Astrocyte (in vitro differentiated cells and primary cell): ENCODE results near the gene TRIO. TPM values are rescaled to one million over a fixed set of nuclear protein-coding genes. Genes with fewer than 3 reads are reported as not detected.

ENCODE experiments used
- DNase-seq: peaks from one replicate; pipeline ENCODE4 v3.0.0-alpha.2; 2010; ENCODE audit warnings: low read depth
- FAIRE-seq: peaks from 2 replicates; lab custom pipeline; 2011; peaks lifted over from hg19 to GRCh38; lab: Jason Lieb, UNC
- H2AFZ ChIP-seq: 2 replicates; pipeline ENCODE4 v1.6.0; 2012; ENCODE audit warnings: low read depth, low read length, inconsistent platforms
- H3K27ac ChIP-seq: 2 replicates; pipeline ENCODE4 v1.5.1; 2011; ENCODE audit warnings: low read depth, low read length, inconsistent platforms
- H3K27me3 ChIP-seq: 2 replicates; pipeline ENCODE4 v1.6.0; 2011; ENCODE audit warnings: low read length, inconsistent platforms; ENCODE audit not compliant: insufficient read depth
- H3K36me3 ChIP-seq: 2 replicates; pipeline ENCODE4 v1.5.1; 2011; ENCODE audit warnings: low read length, inconsistent platforms; ENCODE audit not compliant: insufficient read depth
- H3K4me1 ChIP-seq: 2 replicates; pipeline ENCODE4 v1.5.1; 2011; ENCODE audit warnings: low read length, inconsistent platforms; ENCODE audit not compliant: insufficient read depth
- H3K4me2 ChIP-seq: 2 replicates; pipeline ENCODE4 v1.6.0; 2012; ENCODE audit warnings: low read length, inconsistent platforms
- H3K4me3 ChIP-seq: 2 replicates; pipeline ENCODE4 v1.5.1; 2011; ENCODE audit warnings: low read depth, mild to moderate bottlenecking, low read length, inconsistent platforms; ENCODE audit not compliant: insufficient read depth
- H3K79me2 ChIP-seq: 2 replicates; pipeline ENCODE4 v1.6.0; 2012; ENCODE audit warnings: mild to moderate bottlenecking, low read length, inconsistent platforms; ENCODE audit not compliant: insufficient read depth
- H3K9ac ChIP-seq: 2 replicates; pipeline ENCODE4 v1.6.0; 2012; ENCODE audit warnings: mild to moderate bottlenecking, low read length, inconsistent platforms
- H3K9me3 ChIP-seq: 2 replicates; pipeline ENCODE4 v1.5.1; 2012; ENCODE audit warnings: low read depth, mild to moderate bottlenecking, low read length, inconsistent platforms; ENCODE audit not compliant: insufficient read depth
- H4K20me1 ChIP-seq: 2 replicates; pipeline ENCODE4 v1.6.0; 2012; ENCODE audit warnings: low read length, inconsistent platforms; ENCODE audit not compliant: insufficient read depth
- H3K27ac Mint-ChIP-seq: one replicate; pipeline ENCODE4 v1.8.0; 2021; ENCODE audit warnings: mild to moderate bottlenecking, mixed read lengths; ENCODE audit not compliant: unreplicated experiment
- H3K27me3 Mint-ChIP-seq: one replicate; pipeline ENCODE4 v1.8.0; 2021; ENCODE audit warnings: low read depth, mixed read lengths; ENCODE audit not compliant: unreplicated experiment
- H3K36me3 Mint-ChIP-seq: one replicate; pipeline ENCODE4 v1.8.0; 2021; ENCODE audit warnings: low read depth, mixed read lengths; ENCODE audit not compliant: unreplicated experiment
- H3K4me1 Mint-ChIP-seq: one replicate; pipeline ENCODE4 v1.8.0; 2021; ENCODE audit warnings: low read depth, mixed read lengths; ENCODE audit not compliant: unreplicated experiment
- H3K4me3 Mint-ChIP-seq: one replicate; pipeline ENCODE4 v1.8.0; 2021; ENCODE audit warnings: mild to moderate bottlenecking, moderate library complexity, mixed read lengths; ENCODE audit not compliant: unreplicated experiment
- H3K9me3 Mint-ChIP-seq: one replicate; pipeline ENCODE4 v1.8.0; 2021; ENCODE audit warnings: mild to moderate bottlenecking, mixed read lengths; ENCODE audit not compliant: unreplicated experiment
- EZH2 ChIP-seq: IDR thresholded peaks from 2 replicates; pipeline ENCODE4 v1.6.1; 2012; ENCODE audit warnings: mild to moderate bottlenecking, low read length, inconsistent platforms; ENCODE audit not compliant: insufficient read depth
- total RNA-seq: library from RNA; stranded (reverse); gene quantifications from 2 replicates; pipeline ENCODE4 v1.2.1, GENCODE V29; 2021
- TF ChIP-seq, protein P1 (sequence below): IDR thresholded peaks from 2 replicates; pipeline ENCODE4 v1.5.1; 2011; ENCODE audit warnings: low read depth, mild to moderate bottlenecking, inconsistent platforms, low read length, moderate library complexity; ENCODE audit not compliant: insufficient read depth

TRIO gene
- total RNA-seq, 1 donor from 2014 or later, result 347 TPM

DNA sequence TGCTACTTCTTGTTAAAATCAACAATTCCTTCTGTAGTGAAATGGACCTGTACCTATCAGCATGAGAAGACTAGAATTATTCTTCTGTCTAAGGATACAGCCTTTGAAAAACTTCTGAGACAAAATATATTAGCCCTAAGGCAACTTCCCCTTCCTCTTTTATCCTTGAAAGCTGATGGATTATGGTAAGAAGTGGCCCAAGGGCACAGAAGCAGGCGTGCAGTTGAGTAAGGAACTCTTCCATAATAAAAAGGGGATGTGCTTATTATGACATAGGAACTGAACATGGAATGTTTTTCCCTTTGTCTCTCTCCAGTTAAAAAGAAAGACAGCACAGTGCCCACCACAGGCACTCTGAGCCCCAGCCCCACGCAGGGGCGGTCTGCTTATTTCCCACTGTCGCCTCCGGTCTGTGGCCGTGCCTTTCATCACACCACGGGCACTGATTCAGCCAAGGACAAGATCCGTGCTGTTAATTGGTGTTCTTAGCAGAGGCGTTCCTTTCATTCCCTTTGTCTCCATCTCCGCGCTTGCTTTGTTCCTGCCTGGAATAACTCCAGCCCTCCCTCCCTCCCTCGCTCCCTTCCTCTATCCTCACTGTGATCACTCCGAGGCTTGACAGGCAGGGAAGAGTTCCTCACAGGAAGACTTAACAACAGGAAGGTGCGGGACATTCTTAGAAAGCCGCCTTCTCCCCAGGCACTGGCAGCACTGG lies 302.6 kb downstream of the TRIO start:
- FAIRE-seq, result peak; percentile 39
- Histone ChIP-seq H3K36me3 (peaks cover 18% of the 10 kb centered on the region), H4K20me1 (peaks cover 50% of the 10 kb centered on the region), H3K27ac (peak overlapping the region; percentile 97), H3K9ac (peak overlapping the region; percentile 73), H2AFZ (no peak overlapping the region), H3K4me2 (peak overlapping the region; percentile 90), H3K4me3 (peak overlapping the region; percentile 3), H3K79me2 (peaks cover 98% of the 10 kb centered on the region), H3K4me1 (peaks cover 90% of the 10 kb centered on the region), H3K27me3 (no peaks in the 10 kb centered on the region), H3K9me3 (no peaks in the 10 kb centered on the region)
- peak; percentile 74 for DNase-seq
- no peaks in the 10 kb centered on the region for H3K9me3 Mint-ChIP-seq
- no peak overlapping the region for H3K4me3 Mint-ChIP-seq
- H3K27ac Mint-ChIP-seq, result peak overlapping the region; percentile 71
- H3K36me3 Mint-ChIP-seq, result peaks cover 17% of the 10 kb centered on the region
- peaks cover 75% of the 10 kb centered on the region for H3K4me1 Mint-ChIP-seq
- TF ChIP-seq, protein P1, sequence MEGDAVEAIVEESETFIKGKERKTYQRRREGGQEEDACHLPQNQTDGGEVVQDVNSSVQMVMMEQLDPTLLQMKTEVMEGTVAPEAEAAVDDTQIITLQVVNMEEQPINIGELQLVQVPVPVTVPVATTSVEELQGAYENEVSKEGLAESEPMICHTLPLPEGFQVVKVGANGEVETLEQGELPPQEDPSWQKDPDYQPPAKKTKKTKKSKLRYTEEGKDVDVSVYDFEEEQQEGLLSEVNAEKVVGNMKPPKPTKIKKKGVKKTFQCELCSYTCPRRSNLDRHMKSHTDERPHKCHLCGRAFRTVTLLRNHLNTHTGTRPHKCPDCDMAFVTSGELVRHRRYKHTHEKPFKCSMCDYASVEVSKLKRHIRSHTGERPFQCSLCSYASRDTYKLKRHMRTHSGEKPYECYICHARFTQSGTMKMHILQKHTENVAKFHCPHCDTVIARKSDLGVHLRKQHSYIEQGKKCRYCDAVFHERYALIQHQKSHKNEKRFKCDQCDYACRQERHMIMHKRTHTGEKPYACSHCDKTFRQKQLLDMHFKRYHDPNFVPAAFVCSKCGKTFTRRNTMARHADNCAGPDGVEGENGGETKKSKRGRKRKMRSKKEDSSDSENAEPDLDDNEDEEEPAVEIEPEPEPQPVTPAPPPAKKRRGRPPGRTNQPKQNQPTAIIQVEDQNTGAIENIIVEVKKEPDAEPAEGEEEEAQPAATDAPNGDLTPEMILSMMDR, result no peak
- TF ChIP-seq EZH2, result no peak
- no peaks in the 10 kb centered on the region for H3K27me3 Mint-ChIP-seq

DNA sequence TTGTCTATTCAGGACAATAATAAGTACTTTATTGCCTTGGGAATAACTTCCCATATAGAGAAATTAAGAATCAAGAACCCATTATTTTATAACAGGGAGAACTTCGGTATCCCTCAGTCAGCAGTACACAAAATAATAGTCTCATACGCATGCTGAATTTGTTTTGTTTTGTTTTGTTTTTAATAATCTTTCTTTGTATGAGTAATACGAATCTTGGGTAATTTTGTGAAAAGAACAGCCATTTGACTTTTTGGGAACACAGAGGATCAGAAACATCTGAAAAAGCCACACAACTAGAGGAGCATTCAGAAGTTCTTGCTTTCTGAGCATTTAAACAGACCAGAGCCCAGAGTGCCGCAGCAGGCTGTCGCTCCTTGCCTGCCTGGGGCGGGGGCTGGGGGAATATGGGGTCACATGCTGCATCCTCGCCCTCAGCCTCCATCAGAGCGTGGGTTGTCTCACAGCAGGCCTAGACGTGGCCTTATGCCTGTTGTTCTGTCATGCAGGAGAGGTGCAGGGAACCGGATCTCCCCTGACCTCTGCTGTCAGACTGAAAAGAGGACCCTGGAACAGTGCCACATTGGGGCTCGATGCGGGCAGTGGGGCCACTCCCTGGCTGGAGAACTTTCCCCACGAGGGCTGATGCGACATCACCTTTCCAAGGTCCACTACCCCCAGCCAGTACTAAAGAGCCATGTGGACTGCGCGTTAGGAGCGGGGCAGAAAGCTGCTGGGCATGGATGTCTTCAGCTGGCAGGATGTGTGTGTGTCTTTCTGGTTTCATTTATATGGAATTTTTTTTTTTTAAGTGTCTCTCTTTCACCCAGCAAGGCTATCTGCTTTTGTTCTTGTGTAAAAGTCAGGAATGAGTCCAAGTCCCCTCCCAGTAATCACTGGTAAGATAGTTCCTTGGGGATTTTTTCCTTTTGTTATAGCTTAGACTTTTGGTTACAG lies 305.1 kb downstream of the TRIO start:
- H3K9me3 Mint-ChIP-seq, result no peaks in the 10 kb centered on the region
- no peak for FAIRE-seq
- H3K27me3 Mint-ChIP-seq, result no peaks in the 10 kb centered on the region
- no peak overlapping the region for H3K4me3 ChIP-seq
- peaks cover 13% of the 10 kb centered on the region for H3K36me3 Mint-ChIP-seq
- peaks cover 27% of the 10 kb centered on the region for H3K36me3 ChIP-seq
- peaks cover 99% of the 10 kb centered on the region for H3K79me2 ChIP-seq
- H2AFZ ChIP-seq, result no peak overlapping the region
- TF ChIP-seq, protein P1, result no peak
- TF ChIP-seq EZH2, result no peak
- peak overlapping the region; percentile 89 for H3K27ac ChIP-seq
- peak; percentile 59 for DNase-seq
- H3K4me1 Mint-ChIP-seq, result peaks cover 77% of the 10 kb centered on the region
- peak overlapping the region; percentile 65 for H3K9ac ChIP-seq
- no peaks in the 10 kb centered on the region for H3K27me3 ChIP-seq
- H3K4me2 ChIP-seq, result peak overlapping the region; percentile 61
- H3K4me1 ChIP-seq, result peaks cover 89% of the 10 kb centered on the region
- peak overlapping the region; percentile 31 for H3K4me3 Mint-ChIP-seq
- no peaks in the 10 kb centered on the region for H3K9me3 ChIP-seq
- peak overlapping the region; percentile 86 for H3K27ac Mint-ChIP-seq
- peaks cover 47% of the 10 kb centered on the region for H4K20me1 ChIP-seq
